ENCODE results near the gene IMPG2. TPM values are rescaled to one million over a fixed set of nuclear protein-coding genes. Genes with fewer than 3 reads are reported as not detected.

Gene IMPG2
- total RNA-seq, 1 donor from 2014 or later, result 0.30 TPM

DNA sequence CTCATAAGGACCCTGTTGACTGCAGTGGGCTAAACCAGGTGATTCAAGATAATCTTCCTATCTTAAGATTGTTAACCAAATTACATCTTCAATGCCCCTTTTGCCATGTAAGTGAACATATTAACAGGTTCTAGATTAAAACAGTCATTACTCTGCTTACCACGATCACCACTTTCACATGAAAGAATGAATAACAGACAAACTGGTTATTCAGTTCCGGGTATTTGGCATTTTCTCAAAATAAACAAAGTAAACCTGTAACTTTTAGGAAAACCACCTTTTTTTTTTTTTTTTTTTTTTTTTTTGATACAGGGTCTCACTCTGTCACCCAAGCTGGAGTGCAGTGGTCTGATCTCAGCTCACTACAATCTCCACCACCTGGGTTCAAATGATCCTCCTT lies 131.2 kb downstream of the IMPG2 start:
- peaks cover 5% of the 10 kb centered on the region for H3K9me3 Mint-ChIP-seq (ENCODE audit: unreplicated experiment)
- no peak overlapping the region for H3K27ac ChIP-seq (ENCODE audit: low read depth, low read length)
- H3K4me2 ChIP-seq (ENCODE audit: low read length), result no peak overlapping the region
- H3K27me3 ChIP-seq (ENCODE audit: insufficient read depth, low read length), result no peaks in the 10 kb centered on the region
- H3K36me3 Mint-ChIP-seq (ENCODE audit: low read depth, unreplicated experiment), result no peaks in the 10 kb centered on the region
- no peaks in the 10 kb centered on the region for H3K9me3 ChIP-seq (ENCODE audit: insufficient read depth, low read depth, low read length)
- H3K4me3 ChIP-seq (ENCODE audit: insufficient read depth, low read depth, low read length), result no peak overlapping the region
- TF ChIP-seq EZH2 (IDR thresholded peaks at IDR 0.05; ENCODE audit: insufficient read depth, low read length), result no peak
- TF ChIP-seq, protein P1, sequence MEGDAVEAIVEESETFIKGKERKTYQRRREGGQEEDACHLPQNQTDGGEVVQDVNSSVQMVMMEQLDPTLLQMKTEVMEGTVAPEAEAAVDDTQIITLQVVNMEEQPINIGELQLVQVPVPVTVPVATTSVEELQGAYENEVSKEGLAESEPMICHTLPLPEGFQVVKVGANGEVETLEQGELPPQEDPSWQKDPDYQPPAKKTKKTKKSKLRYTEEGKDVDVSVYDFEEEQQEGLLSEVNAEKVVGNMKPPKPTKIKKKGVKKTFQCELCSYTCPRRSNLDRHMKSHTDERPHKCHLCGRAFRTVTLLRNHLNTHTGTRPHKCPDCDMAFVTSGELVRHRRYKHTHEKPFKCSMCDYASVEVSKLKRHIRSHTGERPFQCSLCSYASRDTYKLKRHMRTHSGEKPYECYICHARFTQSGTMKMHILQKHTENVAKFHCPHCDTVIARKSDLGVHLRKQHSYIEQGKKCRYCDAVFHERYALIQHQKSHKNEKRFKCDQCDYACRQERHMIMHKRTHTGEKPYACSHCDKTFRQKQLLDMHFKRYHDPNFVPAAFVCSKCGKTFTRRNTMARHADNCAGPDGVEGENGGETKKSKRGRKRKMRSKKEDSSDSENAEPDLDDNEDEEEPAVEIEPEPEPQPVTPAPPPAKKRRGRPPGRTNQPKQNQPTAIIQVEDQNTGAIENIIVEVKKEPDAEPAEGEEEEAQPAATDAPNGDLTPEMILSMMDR (IDR thresholded peaks at IDR 0.05; ENCODE audit: insufficient read depth, low read depth, low read length), result no peak
- H3K4me1 ChIP-seq (ENCODE audit: insufficient read depth, low read length), result peaks cover 5% of the 10 kb centered on the region
- H3K36me3 ChIP-seq (ENCODE audit: insufficient read depth, low read length), result no peaks in the 10 kb centered on the region
- H3K27me3 Mint-ChIP-seq (ENCODE audit: low read depth, unreplicated experiment), result no peaks in the 10 kb centered on the region
- H3K4me3 Mint-ChIP-seq (ENCODE audit: unreplicated experiment), result no peak overlapping the region
- H3K79me2 ChIP-seq (ENCODE audit: insufficient read depth, low read length), result no peaks in the 10 kb centered on the region
- FAIRE-seq (no peak), DNase-seq (ENCODE audit: low read depth) (no peak)
- no peak overlapping the region for H2AFZ ChIP-seq (ENCODE audit: low read depth, low read length)
- H3K27ac Mint-ChIP-seq (ENCODE audit: unreplicated experiment), result no peak overlapping the region
- H3K4me1 Mint-ChIP-seq (ENCODE audit: low read depth, unreplicated experiment), result peaks cover 2% of the 10 kb centered on the region
- no peaks in the 10 kb centered on the region for H4K20me1 ChIP-seq (ENCODE audit: insufficient read depth, low read length)
- H3K9ac ChIP-seq (ENCODE audit: low read length), result no peak overlapping the region

DNA sequence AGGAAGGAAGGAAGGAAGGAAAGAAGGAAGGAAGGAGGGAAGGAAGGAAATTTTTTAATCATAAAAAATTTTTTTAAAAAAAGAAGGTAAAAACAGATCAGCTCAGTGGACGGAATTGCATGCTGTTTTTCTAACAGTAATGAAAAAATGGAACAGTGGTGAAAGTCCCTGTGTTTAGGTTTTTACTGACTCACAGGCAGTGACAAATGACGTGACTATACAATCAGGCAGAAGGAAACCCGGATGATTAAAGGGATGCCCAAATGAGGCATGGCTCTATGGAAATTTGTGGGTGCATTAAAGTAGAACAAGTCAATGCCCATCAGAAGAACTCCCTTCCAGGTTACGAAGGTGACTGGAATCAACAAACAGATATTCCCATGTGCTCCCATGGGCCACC lies 135.0 kb downstream of the IMPG2 start:
- Mint-ChIP-seq H3K36me3 (ENCODE audit: low read depth, unreplicated experiment) (no peaks in the 10 kb centered on the region), H3K27ac (ENCODE audit: unreplicated experiment) (no peak overlapping the region), H3K4me1 (ENCODE audit: low read depth, unreplicated experiment) (no peaks in the 10 kb centered on the region), H3K9me3 (ENCODE audit: unreplicated experiment) (peaks cover 3% of the 10 kb centered on the region), H3K27me3 (ENCODE audit: low read depth, unreplicated experiment) (no peaks in the 10 kb centered on the region), H3K4me3 (ENCODE audit: unreplicated experiment) (no peak overlapping the region)
- no peaks in the 10 kb centered on the region for H3K79me2 ChIP-seq (ENCODE audit: insufficient read depth, low read length)
- no peak overlapping the region for H2AFZ ChIP-seq (ENCODE audit: low read depth, low read length)
- DNase-seq (ENCODE audit: low read depth), result no peak
- H3K9ac ChIP-seq (ENCODE audit: low read length), result no peak overlapping the region
- TF ChIP-seq, protein P1 (IDR thresholded peaks at IDR 0.05; ENCODE audit: insufficient read depth, low read depth, low read length), result no peak
- no peak for TF ChIP-seq EZH2 (IDR thresholded peaks at IDR 0.05; ENCODE audit: insufficient read depth, low read length)
- no peaks in the 10 kb centered on the region for H3K4me1 ChIP-seq (ENCODE audit: insufficient read depth, low read length)
- no peak overlapping the region for H3K4me2 ChIP-seq (ENCODE audit: low read length)
- no peaks in the 10 kb centered on the region for H3K36me3 ChIP-seq (ENCODE audit: insufficient read depth, low read length)
- H3K27me3 ChIP-seq (ENCODE audit: insufficient read depth, low read length), result no peaks in the 10 kb centered on the region
- no peak overlapping the region for H3K27ac ChIP-seq (ENCODE audit: low read depth, low read length)
- no peak for FAIRE-seq
- no peaks in the 10 kb centered on the region for H3K9me3 ChIP-seq (ENCODE audit: insufficient read depth, low read depth, low read length)
- H3K4me3 ChIP-seq (ENCODE audit: insufficient read depth, low read depth, low read length), result no peak overlapping the region
- H4K20me1 ChIP-seq (ENCODE audit: insufficient read depth, low read length), result no peaks in the 10 kb centered on the region

DNA sequence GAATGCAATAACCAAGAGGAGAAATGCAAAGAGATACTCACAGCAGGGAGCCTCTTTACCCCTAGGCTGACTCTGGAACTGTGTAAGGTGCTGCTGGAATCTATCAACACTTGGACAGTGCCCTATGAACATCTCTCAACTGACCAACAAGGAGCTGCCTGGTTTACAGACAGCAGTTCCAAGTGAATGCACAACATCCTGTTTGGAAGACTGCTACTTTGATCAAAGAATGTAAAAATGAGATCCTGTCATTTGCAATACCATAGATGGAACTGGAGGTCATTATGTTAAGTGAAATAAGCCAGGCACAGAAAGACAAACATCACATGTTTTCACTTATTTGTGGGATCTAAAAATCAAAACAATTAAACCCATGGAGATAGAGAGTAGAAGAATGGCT lies 136.3 kb downstream of the IMPG2 start:
- no peaks in the 10 kb centered on the region for H3K27me3 Mint-ChIP-seq (ENCODE audit: low read depth, unreplicated experiment)
- Histone ChIP-seq H3K4me3 (ENCODE audit: insufficient read depth, low read depth, low read length) (no peak overlapping the region), H3K9ac (ENCODE audit: low read length) (no peak overlapping the region), H3K4me1 (ENCODE audit: insufficient read depth, low read length) (no peaks in the 10 kb centered on the region), H3K9me3 (ENCODE audit: insufficient read depth, low read depth, low read length) (no peaks in the 10 kb centered on the region), H3K27me3 (ENCODE audit: insufficient read depth, low read length) (no peaks in the 10 kb centered on the region), H3K79me2 (ENCODE audit: insufficient read depth, low read length) (no peaks in the 10 kb centered on the region), H3K36me3 (ENCODE audit: insufficient read depth, low read length) (no peaks in the 10 kb centered on the region), H3K27ac (ENCODE audit: low read depth, low read length) (no peak overlapping the region), H2AFZ (ENCODE audit: low read depth, low read length) (no peak overlapping the region), H3K4me2 (ENCODE audit: low read length) (no peak overlapping the region), H4K20me1 (ENCODE audit: insufficient read depth, low read length) (no peaks in the 10 kb centered on the region)
- FAIRE-seq, result no peak
- DNase-seq (ENCODE audit: low read depth), result no peak
- no peaks in the 10 kb centered on the region for H3K4me1 Mint-ChIP-seq (ENCODE audit: low read depth, unreplicated experiment)
- no peaks in the 10 kb centered on the region for H3K36me3 Mint-ChIP-seq (ENCODE audit: low read depth, unreplicated experiment)
- no peak overlapping the region for H3K4me3 Mint-ChIP-seq (ENCODE audit: unreplicated experiment)
- peaks cover 3% of the 10 kb centered on the region for H3K9me3 Mint-ChIP-seq (ENCODE audit: unreplicated experiment)
- no peak overlapping the region for H3K27ac Mint-ChIP-seq (ENCODE audit: unreplicated experiment)
- TF ChIP-seq, protein P1 (IDR thresholded peaks at IDR 0.05; ENCODE audit: insufficient read depth, low read depth, low read length), result no peak
- TF ChIP-seq EZH2 (IDR thresholded peaks at IDR 0.05; ENCODE audit: insufficient read depth, low read length), result no peak

Data from astrocyte (in vitro differentiated cells and primary cell).